T-helper 1 cell treated with Interleukin-12 subunit alpha and Interleukin-12 subunit beta and Interleukin-4 antibody, amounts not matched to agents 30 ng/mL and 1 ng/mL, for 36 hours (primary cell): ENCODE data around the gene SERPINC1. TPM values are rescaled to one million over a fixed set of nuclear protein-coding genes. Genes with fewer than 3 reads are reported as not detected.
"Not testable (repeated sequence)": the region's sequence is repeated elsewhere in the genome, so short reads cannot be mapped to it uniquely, and the experiment has no call there.

ENCODE experiments used
- intact Hi-C: fragments of 100-400 bp; cut with micrococcal nuclease; formaldehyde crosslinking; loops from one replicate; pipeline ENCODE4 v1.15.1; 2024
- total RNA-seq: library from RNA; stranded (reverse); gene quantifications from 2 replicates; pipeline ENCODE4 v1.2.3, GENCODE V29; 2022

SERPINC1 gene
- total RNA-seq, 1 donor from 2014 or later: not detected

DNA sequence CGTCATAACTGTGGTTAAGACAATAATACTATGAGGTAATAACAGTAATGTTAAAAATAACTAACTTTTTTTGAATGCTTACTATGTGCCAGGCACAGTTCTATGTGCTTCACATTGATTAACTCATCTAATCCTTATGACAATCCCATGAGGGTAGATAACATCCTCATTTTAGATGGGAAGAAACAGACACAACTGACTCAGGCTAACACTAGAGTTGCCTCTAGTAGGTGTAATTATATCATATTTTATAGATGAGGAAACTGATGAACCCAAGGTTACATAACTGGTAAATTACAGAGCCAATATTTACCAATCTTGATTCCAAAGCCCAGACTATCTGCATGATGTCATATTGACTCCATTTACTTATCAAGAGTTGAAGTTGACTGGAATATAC is 23.5 kb downstream of the SERPINC1 start:
- intact Hi-C loops: no loop called here

DNA sequence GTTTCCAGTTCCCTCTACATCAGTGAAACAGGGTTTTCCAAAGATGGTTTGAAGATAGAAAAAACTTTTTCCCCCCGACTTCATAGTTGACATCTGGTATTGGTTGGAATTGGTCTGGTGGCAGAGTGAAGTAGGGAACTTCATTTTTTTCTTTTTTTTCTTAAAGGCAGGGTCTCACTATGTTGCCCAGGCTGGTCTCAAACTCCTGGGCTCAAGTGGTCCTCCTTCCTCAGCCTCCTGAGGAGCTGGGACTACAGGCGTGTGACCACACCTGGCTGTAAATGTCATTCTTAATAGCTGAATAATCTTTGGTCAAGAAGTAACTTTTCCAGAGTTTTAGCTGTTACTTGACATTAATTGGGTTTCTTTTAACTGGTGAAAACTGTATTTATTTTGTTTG is 27.2 kb downstream of the SERPINC1 start:
- intact Hi-C loops: no loop called here

DNA sequence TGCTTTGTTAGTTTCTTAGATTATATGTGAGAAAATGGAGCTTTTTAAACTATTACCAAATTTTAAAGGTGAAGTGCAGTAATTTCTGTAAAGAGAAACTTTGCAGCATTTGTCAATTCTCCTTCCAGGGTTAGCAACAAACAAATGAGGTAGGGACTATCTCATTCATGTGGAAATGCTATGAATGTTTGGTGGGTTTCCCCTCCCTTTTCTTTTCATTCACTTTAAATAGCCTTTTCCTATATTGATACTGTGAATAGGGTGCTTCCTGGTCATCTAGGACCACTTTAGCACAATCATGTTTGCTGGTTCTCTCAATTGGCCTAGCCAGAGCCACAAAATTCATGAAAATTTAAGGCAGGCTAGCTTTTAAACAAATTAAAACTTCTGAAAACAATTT is 28.4 kb downstream of the SERPINC1 start:
- intact Hi-C loops: no loop called here

DNA sequence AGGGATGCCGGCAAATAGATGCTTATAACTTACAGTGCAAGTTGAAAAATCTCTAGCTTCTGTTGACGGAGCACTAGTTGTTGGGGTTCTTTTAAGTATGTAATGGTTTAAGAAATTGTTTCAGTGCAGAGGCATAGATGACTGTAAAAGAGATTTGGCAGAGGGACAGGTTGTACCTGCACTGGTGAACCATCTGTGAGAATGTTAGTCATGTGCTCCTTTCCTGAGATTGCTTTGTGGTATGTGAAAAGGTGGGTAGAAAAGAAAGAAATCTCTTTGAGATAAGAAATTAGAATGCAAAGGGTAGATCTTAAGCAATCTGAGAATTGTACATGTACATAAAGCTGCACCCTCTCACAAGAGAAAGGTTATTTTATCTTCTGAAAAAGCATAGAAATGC is 29.5 kb downstream of the SERPINC1 start:
- intact Hi-C loops: no loop called here

DNA sequence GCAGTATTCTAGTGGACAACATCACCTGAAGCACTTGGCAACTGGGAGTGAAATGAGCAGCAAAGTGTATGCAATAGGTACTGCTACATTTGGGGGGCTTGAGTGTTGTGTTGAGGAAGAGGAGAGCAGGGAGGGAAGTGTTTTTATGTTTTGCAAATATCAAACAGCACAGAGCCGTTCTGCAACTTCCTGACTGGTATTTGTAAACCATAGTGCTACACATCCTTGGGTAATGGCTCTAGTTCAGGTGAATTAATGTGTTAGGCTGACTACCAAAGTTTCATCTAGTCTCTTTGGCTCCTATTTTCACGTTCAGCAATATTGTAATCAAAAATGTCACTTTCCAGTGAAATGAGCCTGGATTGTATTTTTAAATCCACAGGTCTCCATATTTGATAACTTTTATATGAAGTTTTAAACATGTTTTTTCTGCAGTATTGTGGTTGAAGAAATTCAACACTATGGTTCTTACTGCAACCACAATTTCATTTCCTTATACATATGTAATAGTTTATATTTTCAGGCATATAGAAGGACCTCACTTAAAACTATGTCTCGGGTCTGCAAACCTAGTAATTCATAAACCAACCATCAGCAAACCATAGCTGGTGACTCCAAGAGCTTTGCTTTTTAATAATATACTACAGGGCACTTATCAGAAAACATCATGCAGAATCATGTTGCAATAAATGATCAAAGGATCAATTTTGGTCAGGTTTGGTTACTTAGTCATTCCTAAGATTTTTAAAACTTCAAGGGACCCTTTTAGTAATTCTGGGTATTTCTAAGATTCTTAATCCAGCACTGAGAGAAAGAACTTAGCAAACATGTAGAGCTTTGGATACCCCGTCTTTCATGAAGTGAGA is 30.1 kb downstream of the SERPINC1 start:
- intact Hi-C loops: no loop called here

DNA sequence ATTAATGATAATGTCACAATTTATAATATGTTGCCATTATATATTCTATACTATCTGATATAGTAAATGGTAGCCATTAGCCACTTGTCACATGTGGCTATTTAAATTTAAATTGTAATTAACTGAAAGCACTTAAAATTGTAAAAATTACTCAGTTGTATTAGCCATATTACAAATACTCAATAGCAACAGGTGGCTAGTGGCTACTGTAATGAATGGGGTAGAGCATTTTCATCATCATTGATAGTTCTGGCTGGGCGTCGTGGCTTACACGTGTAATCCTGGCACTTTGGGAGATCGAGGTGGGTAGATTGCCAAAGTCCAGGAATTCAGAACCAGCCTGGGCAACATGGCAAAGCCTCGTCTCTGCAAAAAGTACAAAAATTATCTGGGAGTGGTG is 32.4 kb downstream of the SERPINC1 start:
- intact Hi-C loops: no loop called here

DNA sequence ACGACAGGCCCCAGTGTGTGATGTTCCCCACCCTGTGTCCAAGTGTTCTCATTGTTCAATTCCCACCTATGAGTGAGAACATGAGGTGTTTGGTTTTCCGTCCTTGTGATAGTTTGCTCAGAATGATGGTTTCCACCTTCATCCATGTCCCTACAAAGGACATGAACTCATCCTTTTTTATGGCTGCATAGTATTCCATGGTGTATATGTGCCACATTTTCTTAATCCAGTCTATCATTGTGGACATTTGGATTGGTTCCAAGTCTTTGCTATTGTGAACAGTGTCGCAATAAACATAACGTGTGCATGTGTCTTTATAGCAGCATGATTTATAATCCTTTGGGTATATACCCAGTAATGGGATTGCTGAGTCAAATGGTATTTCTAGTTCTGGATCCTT is 36.0 kb downstream of the SERPINC1 start:
- intact Hi-C loops: not testable (repeated sequence)

DNA sequence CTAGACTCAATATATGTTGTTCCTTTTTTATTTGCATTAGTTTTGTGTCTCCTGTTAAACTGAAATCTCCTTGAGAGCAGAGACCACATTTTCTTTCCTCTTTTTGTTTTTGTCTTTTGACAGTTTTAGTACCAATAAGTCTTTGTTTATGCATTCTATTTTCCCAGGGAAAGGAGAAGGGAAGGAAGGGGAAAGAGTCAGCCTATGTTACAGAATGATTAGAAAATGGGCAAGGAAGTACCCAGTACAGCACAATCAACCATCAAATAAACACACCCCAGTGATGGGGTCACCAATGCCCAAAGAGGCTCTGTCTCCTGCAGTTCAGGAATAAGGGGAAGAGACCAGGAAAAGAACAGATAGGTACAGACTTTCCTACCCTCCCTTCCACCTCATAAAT is 38.9 kb downstream of the SERPINC1 start:
- intact Hi-C loops: no loop called here

DNA sequence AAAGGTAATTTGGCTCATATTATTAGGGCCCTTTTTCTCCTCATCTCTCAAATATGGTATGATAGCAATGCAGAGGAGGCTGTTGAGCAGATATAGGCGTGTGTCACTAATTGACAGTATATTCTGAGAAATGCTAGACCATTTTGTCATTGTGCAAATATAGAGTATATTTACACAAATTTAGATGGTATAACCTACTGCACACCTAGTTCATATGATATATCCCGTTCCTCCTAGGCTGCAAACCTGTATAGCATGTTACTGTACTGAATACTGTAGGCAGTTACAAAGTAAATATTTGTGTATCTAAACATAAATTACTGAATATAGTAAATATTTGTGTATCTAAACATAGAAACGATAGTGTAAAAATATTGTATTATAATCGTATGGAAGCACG is 40.4 kb downstream of the SERPINC1 start:
- intact Hi-C loops: no loop called here

DNA sequence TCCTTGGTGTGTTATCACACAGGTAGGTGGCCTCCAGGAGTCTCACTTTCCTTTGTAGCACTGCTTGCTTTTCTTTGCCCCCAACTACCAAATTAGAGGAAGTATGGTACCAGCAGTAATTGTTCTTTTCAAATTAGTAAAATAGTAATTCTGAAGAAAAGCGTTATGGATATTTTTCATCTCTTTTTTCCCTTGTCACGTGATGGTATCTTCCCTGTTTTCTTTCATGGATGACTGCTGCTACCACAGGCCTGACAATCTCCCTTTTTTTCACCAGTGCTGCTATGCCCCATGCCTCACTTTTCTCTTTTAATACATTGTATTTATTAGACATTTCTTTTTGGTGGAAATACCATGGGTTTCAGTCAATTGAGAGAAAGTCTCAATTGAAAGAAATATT is 45.6 kb downstream of the SERPINC1 start:
- intact Hi-C loops: no loop called here

DNA sequence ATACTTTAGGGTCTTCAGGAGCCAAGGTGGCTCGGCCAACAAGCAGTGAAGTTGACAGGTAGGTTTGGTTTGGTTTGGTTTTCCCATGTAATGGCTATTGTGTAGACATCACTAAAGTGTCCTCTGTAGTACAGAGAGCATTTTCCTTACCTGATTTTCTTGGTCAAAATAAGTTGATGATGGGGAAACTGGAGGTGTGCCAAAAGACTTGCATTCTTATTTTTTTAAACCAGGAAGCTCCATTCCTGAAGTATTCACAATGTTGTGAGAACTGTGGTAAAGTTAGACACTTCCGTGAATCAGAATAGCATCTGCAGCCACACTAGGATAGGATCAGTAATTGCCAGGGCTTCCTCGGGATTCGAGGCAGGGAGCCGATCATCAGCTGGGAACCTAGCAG is 46.0 kb downstream of the SERPINC1 start:
- intact Hi-C loops: no loop called here

DNA sequence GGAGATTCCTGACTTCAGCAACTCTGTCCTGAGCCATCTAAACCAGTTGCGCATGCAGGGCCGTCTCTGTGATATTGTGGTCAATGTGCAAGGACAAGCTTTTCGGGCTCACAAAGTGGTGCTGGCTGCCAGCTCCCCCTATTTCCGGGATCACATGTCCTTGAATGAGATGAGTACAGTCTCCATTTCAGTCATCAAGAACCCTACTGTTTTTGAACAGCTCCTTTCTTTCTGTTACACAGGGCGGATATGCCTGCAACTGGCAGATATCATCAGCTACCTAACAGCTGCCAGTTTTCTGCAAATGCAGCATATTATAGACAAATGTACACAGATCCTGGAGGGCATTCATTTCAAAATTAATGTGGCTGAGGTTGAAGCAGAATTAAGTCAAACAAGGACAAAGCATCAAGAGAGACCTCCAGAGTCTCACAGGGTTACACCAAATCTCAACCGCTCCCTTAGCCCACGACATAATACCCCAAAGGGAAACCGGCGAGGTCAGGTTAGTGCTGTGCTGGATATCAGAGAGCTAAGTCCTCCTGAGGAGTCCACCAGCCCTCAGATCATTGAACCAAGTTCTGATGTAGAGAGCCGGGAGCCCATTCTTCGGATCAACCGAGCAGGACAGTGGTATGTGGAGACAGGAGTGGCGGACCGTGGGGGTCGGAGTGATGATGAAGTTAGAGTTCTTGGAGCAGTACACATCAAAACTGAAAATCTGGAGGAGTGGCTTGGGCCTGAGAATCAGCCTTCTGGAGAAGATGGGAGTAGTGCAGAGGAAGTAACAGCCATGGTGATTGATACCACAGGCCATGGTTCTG is 46.7 kb downstream of the SERPINC1 start:
- intact Hi-C loops: no loop called here

DNA sequence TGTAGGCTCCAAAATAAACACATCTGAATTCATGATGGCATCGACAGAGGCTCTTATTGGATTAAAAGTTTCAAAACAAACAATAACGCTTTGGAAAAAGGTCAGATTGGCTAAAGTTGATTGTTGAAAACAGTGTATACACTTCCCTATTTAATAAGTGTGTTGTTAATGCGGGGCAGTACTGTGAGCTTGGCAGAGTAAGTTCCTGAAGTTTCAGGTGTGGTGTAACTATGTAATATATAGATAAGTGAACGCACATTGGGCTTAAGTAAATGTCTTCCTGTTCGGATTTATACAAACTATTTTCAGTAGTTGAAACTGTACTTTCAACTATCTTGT is 48.1 kb downstream of the SERPINC1 start:
- intact Hi-C loops: loop anchor here (2.0 to 5.0 kb wide), 5 partner anchors 83 to 1427 kb away; partner anchors contain the start of genes KIAA0040 and PIGC

DNA sequence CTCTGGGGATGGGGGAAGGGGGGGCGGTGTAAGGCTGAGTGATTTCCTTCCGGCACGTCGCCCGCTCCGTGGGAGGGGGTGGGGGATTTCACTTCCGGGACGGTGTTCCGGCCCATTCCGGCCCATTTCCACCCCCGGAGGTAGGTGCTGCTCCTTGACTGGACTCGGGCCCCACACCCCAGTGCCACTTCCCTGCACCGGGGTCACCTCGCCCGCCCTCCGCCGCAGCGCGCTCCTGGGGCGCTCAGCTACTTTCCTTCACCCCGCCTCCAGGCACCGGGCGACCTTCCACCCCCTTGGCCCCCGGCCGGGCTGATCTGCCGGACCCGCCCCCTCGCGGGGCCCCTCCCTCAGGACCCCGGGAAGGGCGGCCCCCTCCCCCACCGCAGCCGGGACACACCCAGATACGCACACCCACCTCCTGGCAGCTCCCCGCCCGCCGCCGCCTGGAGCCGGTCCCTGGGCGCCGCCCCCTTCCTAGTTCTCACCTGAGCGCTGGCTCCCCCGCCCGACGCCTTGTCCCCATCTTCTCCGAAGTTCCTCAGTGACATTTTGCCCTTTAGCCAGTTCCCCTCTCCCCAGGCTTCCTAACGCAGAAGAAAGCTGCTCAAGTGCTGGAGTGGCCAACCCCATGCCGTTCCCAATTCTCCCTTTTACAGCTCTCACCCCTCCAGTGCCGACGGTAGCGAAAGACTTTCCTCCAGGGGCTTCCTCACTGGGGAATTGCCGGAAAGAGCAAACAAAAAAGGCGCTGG is 48.7 kb downstream of the SERPINC1 start, which contains the start of gene ZBTB37:
Gene ZBTB37 (plus strand): TSS at position 115 of the 755 bp plus-strand sequence. CDS start 1,846 bp downstream, outside the sequence.
- intact Hi-C loops: loop anchor here (1.0 to 5.0 kb wide), 18 partner anchors 44 to 1426 kb away; partner anchors contain the start of genes CACYBP, CENPL, DARS2 and KIAA0040

DNA sequence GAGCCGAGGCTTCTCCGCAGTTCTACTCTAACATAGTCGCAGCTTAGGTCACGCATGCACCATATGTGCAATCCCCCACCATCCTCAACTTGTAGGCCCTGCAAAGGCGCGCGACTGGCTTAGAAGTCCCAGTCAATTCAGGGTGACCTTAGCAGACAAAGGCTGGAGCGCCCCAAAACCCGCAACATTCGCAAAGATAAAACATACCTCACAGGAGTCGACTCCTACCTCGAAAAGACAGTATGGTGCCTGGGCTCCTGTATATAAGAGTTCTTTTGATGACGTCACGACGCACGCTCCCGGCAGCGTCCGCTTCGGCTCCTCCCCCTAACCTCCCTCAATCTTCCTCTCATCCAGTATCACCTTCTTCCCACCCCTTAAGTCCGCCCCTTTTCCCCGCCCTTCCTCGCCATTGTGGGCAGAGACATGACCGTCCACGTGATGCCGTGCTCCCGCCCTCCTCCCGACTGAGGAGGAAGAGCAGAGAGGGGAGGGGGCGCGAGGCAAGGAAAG is 49.3 kb downstream of the SERPINC1 start, which contains the start of gene GAS5:
Gene GAS5 (minus strand): TSS at position 237 of the 513 bp plus-strand sequence.
- intact Hi-C loops: loop anchor here (1.0 to 5.0 kb wide), 19 partner anchors 44 to 1426 kb away; partner anchors contain the start of genes CACYBP, CENPL, DARS2 and KIAA0040

DNA sequence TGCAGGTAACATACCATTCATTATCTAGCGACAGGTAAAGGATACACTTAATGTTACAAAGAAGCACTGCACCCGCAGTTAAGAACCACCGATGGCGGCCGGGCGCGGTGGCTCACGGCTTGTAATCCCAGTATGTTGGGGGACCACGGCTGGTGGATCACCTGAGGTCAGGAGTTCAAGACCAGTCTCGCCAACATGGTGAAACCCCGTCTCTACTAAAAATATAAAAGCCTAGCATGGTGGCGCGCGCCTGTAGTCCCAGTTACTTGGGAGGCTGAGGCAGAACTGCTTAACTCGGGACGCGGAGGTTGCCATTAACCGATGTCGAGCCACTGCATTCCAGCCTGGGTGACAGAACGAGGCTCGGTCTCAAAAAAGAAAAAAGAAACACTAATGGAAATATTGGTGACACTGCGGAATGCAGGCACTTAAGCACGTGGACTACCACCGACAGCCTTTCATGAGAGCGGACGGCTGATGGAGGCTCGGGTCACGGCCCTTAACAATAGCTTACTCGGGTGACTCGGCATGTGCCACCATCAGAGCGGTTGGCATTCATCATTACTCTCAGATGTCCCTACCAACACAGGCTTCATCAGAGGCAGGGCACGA is 49.9 kb downstream of the SERPINC1 start:
- intact Hi-C loops: loop anchor here (2.0 to 5.0 kb wide), 4 partner anchors 85 to 1425 kb away; partner anchors contain the start of gene PIGC

DNA sequence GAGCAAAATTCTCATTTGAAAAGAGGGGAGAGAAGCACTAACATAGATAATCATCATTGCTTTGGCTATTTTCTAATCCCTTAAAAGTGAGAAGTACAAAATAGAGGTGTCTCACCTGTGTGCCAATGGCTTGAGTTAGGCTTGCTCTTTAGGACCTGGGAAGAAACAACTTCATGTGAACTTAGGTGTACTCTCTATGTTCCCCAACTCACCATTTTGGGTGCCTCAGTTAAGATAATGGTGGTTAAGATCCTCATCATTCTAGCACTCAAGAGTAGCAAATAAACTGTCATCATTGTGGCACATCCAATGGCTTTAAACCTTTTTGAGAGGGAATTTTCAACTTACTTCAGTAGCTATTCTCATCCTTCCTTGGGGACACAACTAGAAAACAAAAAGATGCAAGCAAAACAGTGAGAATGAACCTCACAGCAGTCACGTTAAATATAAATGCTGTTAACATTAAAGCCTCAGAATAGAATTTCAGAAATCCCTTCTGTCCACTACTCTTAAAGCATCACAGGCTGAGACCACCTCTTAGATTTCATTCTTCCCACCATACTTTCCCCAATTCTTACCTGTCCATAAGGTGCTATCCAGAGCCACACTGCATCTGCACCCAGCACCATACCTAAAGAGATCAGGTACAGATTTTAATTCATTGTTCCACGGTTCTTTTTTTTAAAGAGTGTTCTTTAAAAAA is 50.6 kb downstream of the SERPINC1 start:
- intact Hi-C loops: loop anchor here (2.0 to 5.0 kb wide), 4 partner anchors 86 to 1424 kb away; partner anchors contain the start of gene PIGC

DNA sequence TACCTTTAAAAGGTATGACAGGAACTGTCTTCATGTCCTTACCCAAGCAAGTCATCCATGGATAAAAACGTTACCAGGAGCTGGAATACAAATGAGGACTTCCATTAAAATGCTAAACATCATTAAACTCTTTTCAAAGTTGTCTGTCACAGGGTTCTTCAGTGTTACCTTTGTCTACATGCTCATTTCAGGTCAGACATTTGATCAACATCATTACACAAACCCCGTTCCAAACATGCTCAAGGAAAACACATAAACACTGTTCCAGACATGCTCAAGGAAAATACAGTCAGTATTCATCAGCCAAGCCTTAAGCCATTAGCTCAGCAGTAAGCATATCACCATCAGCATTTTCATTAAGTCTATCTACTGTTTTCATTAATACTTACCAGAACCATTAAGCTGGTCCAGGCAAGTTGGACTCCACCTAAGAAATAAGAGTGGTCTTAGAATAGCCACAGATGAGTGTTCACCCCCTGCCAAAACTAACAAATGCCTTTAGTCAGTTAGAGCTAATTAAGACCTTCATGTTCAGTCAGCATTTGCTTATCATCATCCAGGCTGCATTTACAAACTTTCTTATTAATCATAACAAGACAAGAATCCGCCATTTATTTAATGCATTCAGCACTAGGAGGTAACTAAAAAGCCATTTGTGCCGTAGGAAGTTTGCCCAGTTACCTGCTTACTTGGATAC is 51.5 kb downstream of the SERPINC1 start:
- intact Hi-C loops: loop anchor here (1.0 to 5.0 kb wide), 5 partner anchors 8 to 1423 kb away; partner anchors contain the start of gene PIGC
